HepG2 (cell line): ENCODE results near the gene TMEM185A. TPM values are rescaled to one million over a fixed set of nuclear protein-coding genes. Genes with fewer than 3 reads are reported as not detected.

Experiments
- AGO2 ChIP-seq: fragments of 200-400 bp; formaldehyde crosslinking; optimal IDR thresholded peaks from 2 replicates; pipeline ENCODE3; 2017; ENCODE audit warnings: mild to moderate bottlenecking, low read depth, low read length, moderate library complexity
- BRCA1 ChIP-seq: sonication (generic); formaldehyde crosslinking; IDR thresholded peaks from 2 replicates; pipeline ENCODE4 v1.4.0; 2020; ENCODE audit warnings: missing genetic modification reagents
- CENPT ChIP-seq: sonication (generic); formaldehyde crosslinking; IDR thresholded peaks from 2 replicates; pipeline ENCODE4 v1.8.0; 2022; ENCODE audit warnings: low read depth, mild to moderate bottlenecking, moderate library complexity, missing genetic modification reagents
- CREM ChIP-seq, 2 experiments: sonication (generic) in 1 of 2; formaldehyde crosslinking in 1 of 2; IDR thresholded peaks; 2 replicates each; pipeline versions ENCODE4 v1.4.0 to v1.6.1; 2016 to 2020; ENCODE audit warnings: antibody characterized with exemption in 1 of 2, mild to moderate bottlenecking in 1 of 2, missing genetic modification reagents in 1 of 2
- ESRRA ChIP-seq: sonication (generic); formaldehyde crosslinking; IDR thresholded peaks from 2 replicates; pipeline ENCODE4 v1.5.1; 2020; ENCODE audit warnings: mild to moderate bottlenecking, low read depth, missing genetic modification reagents
- GABPB1 ChIP-seq: IDR thresholded peaks from 2 replicates; pipeline ENCODE4 v1.6.1; 2016; ENCODE audit warnings: mild to moderate bottlenecking, missing genetic modification reagents, moderate library complexity, missing compliant biosample characterization
- ISL2 ChIP-seq: sonication (generic); formaldehyde crosslinking; IDR thresholded peaks from 2 replicates; pipeline ENCODE4 v1.5.0; 2020; ENCODE audit warnings: missing genetic modification reagents
- KLF12 ChIP-seq: sonication (generic); formaldehyde crosslinking; IDR thresholded peaks from 2 replicates; pipeline ENCODE4 v1.4.0; 2020; ENCODE audit warnings: missing genetic modification reagents, borderline replicate concordance
- KLF6 ChIP-seq: IDR thresholded peaks from 2 replicates; pipeline ENCODE4 v1.8.0; 2016; ENCODE audit warnings: missing biosample characterization, missing genetic modification reagents
- MED8 ChIP-seq: sonication (generic); formaldehyde crosslinking; IDR thresholded peaks from 2 replicates; pipeline ENCODE4 v1.8.1; 2023; ENCODE audit warnings: mild to moderate bottlenecking, missing genetic modification reagents; ENCODE audit not compliant: insufficient replicate concordance
- MYC ChIP-seq: sonication (generic); formaldehyde crosslinking; IDR thresholded peaks from 2 replicates; pipeline ENCODE4 v1.9.0; 2021; ENCODE audit warnings: missing genetic modification reagents, borderline replicate concordance
- NPAS2 ChIP-seq: sonication (generic); formaldehyde crosslinking; IDR thresholded peaks from 2 replicates; pipeline ENCODE4 v1.8.0; 2022; ENCODE audit warnings: mild to moderate bottlenecking, missing genetic modification reagents, borderline replicate concordance
- POLR2A ChIP-seq, 2 experiments: IDR thresholded peaks; 2 replicates each; pipeline ENCODE4 v1.6.1; 2011; ENCODE audit warnings: low read depth in 2 of 2, low read length in 2 of 2, mild to moderate bottlenecking in 1 of 2, moderate library complexity in 1 of 2; ENCODE audit not compliant: insufficient read depth in 1 of 2
- RCOR2 ChIP-seq: IDR thresholded peaks from 2 replicates; pipeline ENCODE4 v1.6.1; 2016; ENCODE audit warnings: missing biosample characterization, missing genetic modification reagents
- SKI ChIP-seq: fragments of 450-650 bp; IDR thresholded peaks from one replicate; pipeline ENCODE4 v1.6.1; 2018; ENCODE audit warnings: mild to moderate bottlenecking; ENCODE audit not compliant: partially characterized antibody
- SRSF9 ChIP-seq: fragments of 200-400 bp; formaldehyde crosslinking; IDR thresholded peaks from 2 replicates; pipeline ENCODE4 v1.6.1; 2018; ENCODE audit warnings: borderline replicate concordance, mild to moderate bottlenecking, low read depth, low read length; ENCODE audit not compliant: insufficient read depth, poor library complexity, severe bottlenecking
- TBL1XR1 ChIP-seq: fragments of 150-350 bp; IDR thresholded peaks from 2 replicates; pipeline ENCODE4 v1.6.1; 2014; ENCODE audit warnings: borderline replicate concordance, low read length; ENCODE audit not compliant: partially characterized antibody
- ZNF432 ChIP-seq: sonication (generic); formaldehyde crosslinking; IDR thresholded peaks from 2 replicates; pipeline ENCODE4 v1.5.0; 2020; ENCODE audit warnings: missing genetic modification reagents, mild to moderate bottlenecking, borderline replicate concordance
- ZNF547 ChIP-seq: sonication (generic); formaldehyde crosslinking; IDR thresholded peaks from 2 replicates; pipeline ENCODE4 v1.5.1; 2020; ENCODE audit warnings: mild to moderate bottlenecking, missing genetic modification reagents
- ZNF761 ChIP-seq: sonication (generic); formaldehyde crosslinking; conservative IDR thresholded peaks from 2 replicates; pipeline ENCODE4 v1.4.0; 2020; ENCODE audit warnings: mild to moderate bottlenecking, missing genetic modification reagents
- polyA plus RNA-seq, 8 experiments: library from polyadenylated mRNA; depleted of rRNA in 3 of 8; stranded (reverse) in 7 of 8; unstranded in 1 of 8; fragments of >200 nt; fragmentation: Illumina TruSeq in 4 of 8; extraction: Trizol in 4 of 8; gene quantifications; 2 replicates each; pipeline versions ENCODE4 v1.2.1 to v1.2.3, GENCODE V29; 2011 to 2016; ENCODE audit warnings: low read depth in 4 of 8, missing spikeins in 1 of 8, mixed read lengths in 1 of 8; ENCODE audit not compliant: insufficient read depth in 1 of 8
- total RNA-seq, 5 experiments: library from RNA; depleted of rRNA; stranded (reverse); fragments of >200 nt; fragmentation: Illumina TruSeq; extraction: Trizol; gene quantifications; 2 replicates each; pipeline ENCODE4 v1.2.3, GENCODE V29; 2016; ENCODE audit warnings: low read depth in 1 of 5
- TF ChIP-seq, protein P1 (sequence below): sonication (generic); formaldehyde crosslinking; conservative IDR thresholded peaks from 2 replicates; pipeline ENCODE4 v1.4.0; 2020; ENCODE audit warnings: mild to moderate bottlenecking, missing genetic modification reagents, moderate library complexity
- TF ChIP-seq, protein P2 (sequence below): sonication (generic); formaldehyde crosslinking; IDR thresholded peaks from 2 replicates; pipeline ENCODE4 v1.5.1; 2020; ENCODE audit warnings: mild to moderate bottlenecking, missing genetic modification reagents, moderate library complexity

Gene TMEM185A
- total and polyA plus RNA-seq, 2 of the 13 experiments (the other 11 are each of a cell fraction or from before 2014, with no cell fraction given), result 5.9 to 10.5 TPM

DNA sequence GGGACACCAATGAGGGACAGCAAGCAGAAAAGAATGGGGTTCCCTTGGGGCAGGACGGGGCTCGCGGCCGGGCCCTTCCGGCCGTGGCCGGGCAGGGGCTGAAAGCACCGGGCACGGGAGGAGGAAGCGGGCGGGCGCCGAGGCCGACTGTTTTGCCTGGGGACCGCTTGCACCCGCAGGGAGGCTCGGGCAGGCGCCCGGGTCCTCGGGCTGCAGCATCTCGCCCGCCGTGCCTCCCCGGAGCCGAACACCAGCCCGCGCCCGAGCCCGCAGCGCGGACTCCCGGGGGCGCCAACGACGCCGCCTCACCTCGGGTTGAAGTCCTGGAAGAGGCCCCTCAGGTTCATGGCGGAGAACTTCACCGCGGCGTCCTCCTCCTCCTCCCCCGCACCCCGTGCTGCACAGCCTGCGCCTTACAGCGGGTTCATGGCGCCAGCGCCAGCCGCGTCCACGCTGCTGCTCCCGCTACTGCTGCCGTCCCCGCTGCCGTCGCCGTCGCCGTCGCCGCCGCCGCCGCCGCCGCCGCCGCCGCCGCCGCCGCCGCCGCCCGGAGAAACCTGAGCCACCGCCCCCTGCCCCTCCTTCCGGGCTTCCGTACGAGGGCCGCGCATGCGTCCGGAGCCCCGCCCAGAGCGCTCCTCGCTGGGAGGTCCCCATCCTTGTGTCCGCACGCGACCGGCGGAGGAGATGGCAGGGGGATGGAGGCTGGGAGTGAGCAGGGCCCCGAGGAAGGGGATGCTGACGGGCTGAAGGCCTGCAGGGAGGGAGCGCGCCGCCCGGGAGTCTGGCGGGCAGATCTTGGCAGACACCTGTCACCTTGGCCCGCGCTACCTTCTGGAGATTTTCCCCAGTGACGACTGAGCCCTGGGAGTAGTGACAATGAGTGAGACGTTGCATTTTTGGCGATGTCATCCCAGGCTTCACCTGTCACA is at the start of gene TMEM185A (continued):
- TF ChIP-seq ZNF432 (CRISPR knock-in tag) (no peak), KLF6 (CRISPR knock-in tag) (no peak), CREM (IDR thresholded peaks at IDR 0.05) (no peak), CREM (CRISPR knock-in tag; IDR thresholded peaks at IDR 0.05) (no peak), NPAS2 (CRISPR knock-in tag) (no peak), ISL2 (no peak), GABPB1 (CRISPR knock-in tag) (peak; percentile 57; the same call in 1 of the 2 replicates), MYC (0 out of 2 replicates have a peak, but pooled peaks have one; percentile 13), MED8 (CRISPR knock-in tag) (no peak), BRCA1 (CRISPR knock-in tag) (no peak), CENPT (no peak), RCOR2 (CRISPR knock-in tag) (no peak), ESRRA (CRISPR knock-in tag) (no peak), ZNF761 (CRISPR knock-in tag) (no peak), SRSF9 (no peak), AGO2 (no peak), ZNF547 (CRISPR knock-in tag) (no peak), KLF12 (CRISPR knock-in tag) (no peak), SKI (peak; percentile 8), TBL1XR1 (no peak), POLR2A (IDR thresholded peaks at IDR 0.05; ENCODE audit: insufficient read depth in 1 of 2, low read depth in 2 of 2, low read length in 2 of 2) (peak in 1 of 2 experiments; percentile 57; a peak in 2 of 4 replicates)
- TF ChIP-seq, protein P1, sequence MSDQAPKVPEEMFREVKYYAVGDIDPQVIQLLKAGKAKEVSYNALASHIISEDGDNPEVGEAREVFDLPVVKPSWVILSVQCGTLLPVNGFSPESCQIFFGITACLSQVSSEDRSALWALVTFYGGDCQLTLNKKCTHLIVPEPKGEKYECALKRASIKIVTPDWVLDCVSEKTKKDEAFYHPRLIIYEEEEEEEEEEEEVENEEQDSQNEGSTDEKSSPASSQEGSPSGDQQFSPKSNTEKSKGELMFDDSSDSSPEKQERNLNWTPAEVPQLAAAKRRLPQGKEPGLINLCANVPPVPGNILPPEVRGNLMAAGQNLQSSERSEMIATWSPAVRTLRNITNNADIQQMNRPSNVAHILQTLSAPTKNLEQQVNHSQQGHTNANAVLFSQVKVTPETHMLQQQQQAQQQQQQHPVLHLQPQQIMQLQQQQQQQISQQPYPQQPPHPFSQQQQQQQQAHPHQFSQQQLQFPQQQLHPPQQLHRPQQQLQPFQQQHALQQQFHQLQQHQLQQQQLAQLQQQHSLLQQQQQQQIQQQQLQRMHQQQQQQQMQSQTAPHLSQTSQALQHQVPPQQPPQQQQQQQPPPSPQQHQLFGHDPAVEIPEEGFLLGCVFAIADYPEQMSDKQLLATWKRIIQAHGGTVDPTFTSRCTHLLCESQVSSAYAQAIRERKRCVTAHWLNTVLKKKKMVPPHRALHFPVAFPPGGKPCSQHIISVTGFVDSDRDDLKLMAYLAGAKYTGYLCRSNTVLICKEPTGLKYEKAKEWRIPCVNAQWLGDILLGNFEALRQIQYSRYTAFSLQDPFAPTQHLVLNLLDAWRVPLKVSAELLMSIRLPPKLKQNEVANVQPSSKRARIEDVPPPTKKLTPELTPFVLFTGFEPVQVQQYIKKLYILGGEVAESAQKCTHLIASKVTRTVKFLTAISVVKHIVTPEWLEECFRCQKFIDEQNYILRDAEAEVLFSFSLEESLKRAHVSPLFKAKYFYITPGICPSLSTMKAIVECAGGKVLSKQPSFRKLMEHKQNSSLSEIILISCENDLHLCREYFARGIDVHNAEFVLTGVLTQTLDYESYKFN (CRISPR knock-in tag), result no peak
- TF ChIP-seq, protein P2, sequence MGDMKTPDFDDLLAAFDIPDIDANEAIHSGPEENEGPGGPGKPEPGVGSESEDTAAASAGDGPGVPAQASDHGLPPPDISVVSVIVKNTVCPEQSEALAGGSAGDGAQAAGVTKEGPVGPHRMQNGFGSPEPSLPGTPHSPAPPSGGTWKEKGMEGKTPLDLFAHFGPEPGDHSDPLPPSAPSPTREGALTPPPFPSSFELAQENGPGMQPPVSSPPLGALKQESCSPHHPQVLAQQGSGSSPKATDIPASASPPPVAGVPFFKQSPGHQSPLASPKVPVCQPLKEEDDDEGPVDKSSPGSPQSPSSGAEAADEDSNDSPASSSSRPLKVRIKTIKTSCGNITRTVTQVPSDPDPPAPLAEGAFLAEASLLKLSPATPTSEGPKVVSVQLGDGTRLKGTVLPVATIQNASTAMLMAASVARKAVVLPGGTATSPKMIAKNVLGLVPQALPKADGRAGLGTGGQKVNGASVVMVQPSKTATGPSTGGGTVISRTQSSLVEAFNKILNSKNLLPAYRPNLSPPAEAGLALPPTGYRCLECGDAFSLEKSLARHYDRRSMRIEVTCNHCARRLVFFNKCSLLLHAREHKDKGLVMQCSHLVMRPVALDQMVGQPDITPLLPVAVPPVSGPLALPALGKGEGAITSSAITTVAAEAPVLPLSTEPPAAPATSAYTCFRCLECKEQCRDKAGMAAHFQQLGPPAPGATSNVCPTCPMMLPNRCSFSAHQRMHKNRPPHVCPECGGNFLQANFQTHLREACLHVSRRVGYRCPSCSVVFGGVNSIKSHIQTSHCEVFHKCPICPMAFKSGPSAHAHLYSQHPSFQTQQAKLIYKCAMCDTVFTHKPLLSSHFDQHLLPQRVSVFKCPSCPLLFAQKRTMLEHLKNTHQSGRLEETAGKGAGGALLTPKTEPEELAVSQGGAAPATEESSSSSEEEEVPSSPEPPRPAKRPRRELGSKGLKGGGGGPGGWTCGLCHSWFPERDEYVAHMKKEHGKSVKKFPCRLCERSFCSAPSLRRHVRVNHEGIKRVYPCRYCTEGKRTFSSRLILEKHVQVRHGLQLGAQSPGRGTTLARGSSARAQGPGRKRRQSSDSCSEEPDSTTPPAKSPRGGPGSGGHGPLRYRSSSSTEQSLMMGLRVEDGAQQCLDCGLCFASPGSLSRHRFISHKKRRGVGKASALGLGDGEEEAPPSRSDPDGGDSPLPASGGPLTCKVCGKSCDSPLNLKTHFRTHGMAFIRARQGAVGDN (CRISPR knock-in tag), result peak; percentile 74
